GM19438 (cell line): ENCODE results near the gene HAND2.

ENCODE experiments used
- ATAC-seq: cut with Tn5 transposase; IDR thresholded peaks from one replicate; pipeline ENCODE4 v1.9.1; 2021; ENCODE audit warnings: low read depth; ENCODE audit not compliant: unreplicated experiment

The HAND2 gene

GRCh38 chr4:173482330-173482931, 47.6 kb downstream of the HAND2 start:
- no peak for ATAC-seq

GRCh38 chr4:173478913-173479283, 51.1 kb downstream of the HAND2 start:
- ATAC-seq = no peak

DNA sequence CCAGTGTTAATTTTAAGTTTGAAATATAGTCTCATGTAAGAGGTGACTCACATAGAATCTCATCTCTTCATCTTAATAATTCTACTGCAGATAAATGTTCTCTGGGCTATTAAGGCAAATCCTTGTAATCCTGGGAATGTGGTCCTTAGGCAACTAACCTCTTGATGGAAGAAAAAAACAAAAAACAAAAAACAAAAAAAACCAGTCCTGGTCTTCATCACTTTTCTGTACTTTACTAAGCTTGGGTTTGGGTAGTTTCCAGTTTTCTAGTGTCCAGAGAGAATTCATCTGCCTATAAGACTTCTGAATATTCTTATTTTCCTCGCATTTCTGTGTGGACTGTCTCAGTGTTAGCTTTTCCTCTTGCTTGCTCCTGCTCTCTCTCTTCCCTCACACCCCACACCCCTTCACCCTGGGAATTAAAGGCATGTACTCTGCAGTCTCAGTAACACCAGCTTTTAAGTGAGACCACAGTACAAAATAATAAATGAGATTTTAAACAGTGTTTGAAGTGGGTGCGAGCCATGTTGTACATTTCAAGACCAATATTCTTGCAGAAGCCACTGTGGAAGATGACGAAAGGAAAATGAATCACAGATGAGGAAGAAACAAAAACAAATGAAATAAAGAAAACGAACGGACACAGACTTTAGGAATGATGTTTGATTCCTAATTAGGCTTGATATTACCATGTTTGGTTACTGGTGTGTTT, 51.7 kb downstream of the HAND2 start:
- ATAC-seq = no peak

DNA sequence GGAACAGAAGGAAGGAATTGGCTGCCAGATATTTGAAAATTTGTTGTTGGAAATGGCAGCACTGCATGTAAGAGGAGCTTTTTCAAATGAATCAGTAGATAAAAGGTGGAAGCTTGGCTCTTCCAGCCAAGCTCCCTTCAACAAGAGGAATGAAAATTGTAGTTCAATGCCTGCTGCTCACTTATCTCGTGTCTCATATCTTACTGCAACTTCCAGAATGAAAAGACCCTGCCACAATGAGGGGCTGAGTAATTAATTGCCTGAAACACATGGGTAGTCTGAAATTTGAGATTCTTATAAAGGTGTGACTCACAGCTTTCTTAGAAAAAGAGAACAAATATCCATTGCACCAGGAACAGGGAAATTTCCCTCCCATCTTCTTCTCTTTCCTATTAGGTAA, 53.0 kb downstream of the HAND2 start:
- ATAC-seq = no peak
